ENCODE results near the gene XG. TPM values are rescaled to one million over a fixed set of nuclear protein-coding genes. Genes with fewer than 3 reads are reported as not detected.

The XG gene
- total and polyA plus RNA-seq, 2 of the 8 experiments (the other 6 are each of a cell fraction or from before 2014, with no cell fraction given) = 0.33 to 0.78 TPM

- TF ChIP-seq FOSL1 (IDR thresholded peaks at IDR 0.05; ENCODE audit: insufficient read depth, low read depth, low read length) (no peak), JUND (IDR thresholded peaks at IDR 0.05; ENCODE audit: low read length) (no peak), CTBP2 (IDR thresholded peaks at IDR 0.05; ENCODE audit: borderline replicate concordance, insufficient read depth, insufficient read length, low read length) (no peak), GTF2F1 (IDR thresholded peaks at IDR 0.05; ENCODE audit: borderline replicate concordance, low read depth, low read length) (no peak), SIX5 (IDR thresholded peaks at IDR 0.05; ENCODE audit: low read depth, low read length) (no peak), GABPA (IDR thresholded peaks at IDR 0.05; ENCODE audit: borderline replicate concordance, insufficient read depth, low read length) (no peak), TBP (IDR thresholded peaks at IDR 0.05; ENCODE audit: low read depth, low read length) (no peak)
Measured at GRCh38 chrX:2811271-2811670, 59.4 kb downstream of the XG start (continued).
